BLaER1 (cell line): ENCODE results near the gene SENP3.
A peak's percentile ranks its signal among the peaks of the same experiment; 100 is the strongest.

ENCODE experiments used
- H3K27ac ChIP-seq: shearing (Covaris generic); formaldehyde crosslinking; 2 replicates; pipeline ENCODE4 v1.8.1; 2022
- H3K27me3 ChIP-seq: shearing (Covaris generic); formaldehyde crosslinking; 2 replicates; pipeline ENCODE4 v1.8.1; 2022
- H3K36me3 ChIP-seq: shearing (Covaris generic); formaldehyde crosslinking; 2 replicates; pipeline ENCODE4 v1.8.1; 2022
- H3K4me1 ChIP-seq: shearing (Covaris generic); formaldehyde crosslinking; 2 replicates; pipeline ENCODE4 v1.8.1; 2022
- H3K4me2 ChIP-seq: shearing (Covaris generic); formaldehyde crosslinking; 2 replicates; pipeline ENCODE4 v1.8.1; 2022
- H3K4me3 ChIP-seq: shearing (Covaris generic); formaldehyde crosslinking; 2 replicates; pipeline ENCODE4 v1.8.1; 2022
- H3K9ac ChIP-seq: shearing (Covaris generic); formaldehyde crosslinking; 2 replicates; pipeline ENCODE4 v1.8.1; 2022
- H3K9me3 ChIP-seq: shearing (Covaris generic); formaldehyde crosslinking; 2 replicates; pipeline ENCODE4 v1.8.1; 2022
- H4K20me1 ChIP-seq: shearing (Covaris generic); formaldehyde crosslinking; 2 replicates; pipeline ENCODE4 v1.8.1; 2022
- Cebpa-rat ChIP-seq: shearing (Covaris generic); IDR thresholded peaks from 2 replicates; pipeline ENCODE4 v1.8.1; 2022

Gene SENP3

GRCh38 chr17:7583253-7584109 is 21.8 kb downstream of the SENP3 start, which contains the start of gene MPDU1:
Gene MPDU1, plus strand, starts transcription at chr17:7583852. Its CDS starts 11 bp downstream, at chr17:7583863.
- H3K4me1 ChIP-seq: peaks cover 77% of the 10 kb centered on the region
- H4K20me1 ChIP-seq: peaks cover 20% of the 10 kb centered on the region
- H3K9ac ChIP-seq: peak within 1 kb of the TSS; percentile 95
- peak within 1 kb of the TSS; percentile 98 for H3K4me2 ChIP-seq
- no peaks in the 10 kb centered on the region for H3K9me3 ChIP-seq
- H3K36me3 ChIP-seq: peaks cover 49% of the 10 kb centered on the region
- peak within 1 kb of the TSS; percentile 96 for H3K27ac ChIP-seq
- TF ChIP-seq Cebpa-rat: no peak
- peak within 1 kb of the TSS; percentile 70 for H3K4me3 ChIP-seq
- no peaks in the 10 kb centered on the region for H3K27me3 ChIP-seq

GRCh38 chr17:7586673-7587419 is 25.1 kb downstream of the SENP3 start:
- H3K4me1 ChIP-seq: peaks cover 51% of the 10 kb centered on the region
- H3K36me3 ChIP-seq: peaks cover 53% of the 10 kb centered on the region
- H3K27me3 ChIP-seq: no peaks in the 10 kb centered on the region
- H3K9ac ChIP-seq: peak overlapping the region; percentile 26
- peaks cover 13% of the 10 kb centered on the region; the same call in 1 of the 2 replicates for H4K20me1 ChIP-seq
- TF ChIP-seq Cebpa-rat: no peak
- peak overlapping the region; percentile 25; the same call in 1 of the 2 replicates for H3K4me2 ChIP-seq
- H3K4me3 ChIP-seq: no peak overlapping the region
- peak overlapping the region; percentile 28; the same call in 1 of the 2 replicates for H3K27ac ChIP-seq
- no peaks in the 10 kb centered on the region for H3K9me3 ChIP-seq

- Histone ChIP-seq H3K9me3 (no peaks in the 10 kb centered on the region), H3K36me3 (peaks cover 60% of the 10 kb centered on the region), H3K4me3 (no peak overlapping the region), H3K4me1 (peaks cover 44% of the 10 kb centered on the region), H3K27me3 (no peaks in the 10 kb centered on the region), H3K4me2 (peak overlapping the region; percentile 25), H4K20me1 (peaks cover 13% of the 10 kb centered on the region; the same call in 1 of the 2 replicates), H3K27ac (peak overlapping the region; percentile 28; the same call in 1 of the 2 replicates), H3K9ac (peak overlapping the region; percentile 26)
- no peak for TF ChIP-seq Cebpa-rat
These were observed 25.9 kb downstream of the SENP3 start for GRCh38 chr17:7587420-7588151.

GRCh38 chr17:7588553-7589203 is 27.0 kb downstream of the SENP3 start:
- H3K27me3 ChIP-seq: no peaks in the 10 kb centered on the region
- no peak overlapping the region for H3K27ac ChIP-seq
- 0 out of 2 replicates have a peak overlapping the region, but pooled peaks have one; percentile 26 for H3K9ac ChIP-seq
- no peak overlapping the region for H3K4me2 ChIP-seq
- no peak overlapping the region for H3K4me3 ChIP-seq
- H3K36me3 ChIP-seq: peaks cover 71% of the 10 kb centered on the region
- H3K4me1 ChIP-seq: peaks cover 35% of the 10 kb centered on the region
- no peak for TF ChIP-seq Cebpa-rat
- H3K9me3 ChIP-seq: no peaks in the 10 kb centered on the region
- H4K20me1 ChIP-seq: peaks cover 13% of the 10 kb centered on the region; the same call in 1 of the 2 replicates

GRCh38 chr17:7589204-7589868 is 27.6 kb downstream of the SENP3 start:
- Histone ChIP-seq H3K9ac (peak overlapping the region; percentile 22; the same call in 1 of the 2 replicates), H3K4me1 (peaks cover 34% of the 10 kb centered on the region), H3K27me3 (no peaks in the 10 kb centered on the region), H3K4me2 (peak overlapping the region; percentile 68), H3K4me3 (no peak overlapping the region), H3K27ac (0 out of 2 replicates have a peak overlapping the region, but pooled peaks have one; percentile 10), H4K20me1 (peaks cover 13% of the 10 kb centered on the region; the same call in 1 of the 2 replicates), H3K36me3 (peaks cover 78% of the 10 kb centered on the region), H3K9me3 (no peaks in the 10 kb centered on the region)
- TF ChIP-seq Cebpa-rat: no peak

- no peak for TF ChIP-seq Cebpa-rat
- peaks cover 13% of the 10 kb centered on the region; the same call in 1 of the 2 replicates for H4K20me1 ChIP-seq
- H3K4me3 ChIP-seq: no peak within 1 kb of the TSS
- peaks cover 26% of the 10 kb centered on the region for H3K4me1 ChIP-seq
- H3K27me3 ChIP-seq: no peaks in the 10 kb centered on the region
- peak within 1 kb of the TSS; percentile 22; the same call in 1 of the 2 replicates for H3K9ac ChIP-seq
- H3K4me2 ChIP-seq: peak within 1 kb of the TSS; percentile 68
- H3K27ac ChIP-seq: 0 out of 2 replicates have a peak within 1 kb of the TSS, but pooled peaks have one; percentile 10
- H3K9me3 ChIP-seq: no peaks in the 10 kb centered on the region
- H3K36me3 ChIP-seq: peaks cover 85% of the 10 kb centered on the region
These were observed 28.4 kb downstream of the SENP3 start, which contains the start of gene SOX15 for GRCh38 chr17:7589891-7590691. Gene SOX15, minus strand, starts transcription at chr17:7590094. Its CDS starts 418 bp downstream, at chr17:7589676.

- Histone ChIP-seq H3K27ac (no peak overlapping the region), H3K9ac (no peak overlapping the region)
These were observed 29.0 kb downstream of the SENP3 start for GRCh38 chr17:7590743-7591142.

GRCh38 chr17:7591596-7591995 is 29.9 kb downstream of the SENP3 start:
- no peak overlapping the region for H3K4me3 ChIP-seq
- H3K27me3 ChIP-seq: no peaks in the 10 kb centered on the region
- H3K36me3 ChIP-seq: peaks cover 90% of the 10 kb centered on the region
- no peak overlapping the region for H3K27ac ChIP-seq
- H3K9ac ChIP-seq: no peak overlapping the region
- H3K4me2 ChIP-seq: no peak overlapping the region
- peaks cover 13% of the 10 kb centered on the region; the same call in 1 of the 2 replicates for H4K20me1 ChIP-seq
- H3K4me1 ChIP-seq: peaks cover 20% of the 10 kb centered on the region
- no peaks in the 10 kb centered on the region for H3K9me3 ChIP-seq
- no peak for TF ChIP-seq Cebpa-rat

More at GRCh38 chr17:7590743-7591142, 29.0 kb downstream of the SENP3 start:
- H3K36me3 ChIP-seq: peaks cover 88% of the 10 kb centered on the region
- no peak overlapping the region for H3K4me2 ChIP-seq
- no peaks in the 10 kb centered on the region for H3K27me3 ChIP-seq
- no peaks in the 10 kb centered on the region for H3K9me3 ChIP-seq
- peaks cover 13% of the 10 kb centered on the region; the same call in 1 of the 2 replicates for H4K20me1 ChIP-seq
- TF ChIP-seq Cebpa-rat: no peak
- H3K4me3 ChIP-seq: no peak overlapping the region
- peaks cover 22% of the 10 kb centered on the region for H3K4me1 ChIP-seq
